Adipocyte (in vitro differentiated cells): Measurements from ENCODE around the gene SPATA16.

Source experiments
- DNase-seq: peaks from one replicate; pipeline ENCODE4 v3.0.0-alpha.2; 2015; ENCODE audit warnings: low read depth
- H3K27me3 ChIP-seq: replicated peaks from 2 replicates; pipeline ENCODE4 v1.7.0; 2013; ENCODE audit warnings: mild to moderate bottlenecking, low read length, moderate library complexity; ENCODE audit not compliant: control insufficient read depth, insufficient read depth
- H3K36me3 ChIP-seq: 2 replicates; pipeline ENCODE4 v1.7.0; 2013; ENCODE audit warnings: low read length, mild to moderate bottlenecking, moderate library complexity; ENCODE audit not compliant: control insufficient read depth, insufficient read depth, severe bottlenecking
- H3K4me1 ChIP-seq: 2 replicates; pipeline ENCODE4 v1.7.0; 2013; ENCODE audit warnings: mild to moderate bottlenecking, low read length, moderate library complexity; ENCODE audit not compliant: control insufficient read depth, insufficient read depth
- H3K4me3 ChIP-seq: 2 replicates; pipeline ENCODE4 v1.7.0; 2013; ENCODE audit warnings: mild to moderate bottlenecking, low read length, moderate library complexity
- H3K9ac ChIP-seq: 2 replicates; pipeline ENCODE4 v1.7.0; 2013; ENCODE audit warnings: mild to moderate bottlenecking, low read length, moderate library complexity
- H3K9me3 ChIP-seq: 2 replicates; pipeline ENCODE4 v1.7.0; 2013; ENCODE audit warnings: mild to moderate bottlenecking, low read length, moderate library complexity; ENCODE audit not compliant: control insufficient read depth

SPATA16 gene

DNA sequence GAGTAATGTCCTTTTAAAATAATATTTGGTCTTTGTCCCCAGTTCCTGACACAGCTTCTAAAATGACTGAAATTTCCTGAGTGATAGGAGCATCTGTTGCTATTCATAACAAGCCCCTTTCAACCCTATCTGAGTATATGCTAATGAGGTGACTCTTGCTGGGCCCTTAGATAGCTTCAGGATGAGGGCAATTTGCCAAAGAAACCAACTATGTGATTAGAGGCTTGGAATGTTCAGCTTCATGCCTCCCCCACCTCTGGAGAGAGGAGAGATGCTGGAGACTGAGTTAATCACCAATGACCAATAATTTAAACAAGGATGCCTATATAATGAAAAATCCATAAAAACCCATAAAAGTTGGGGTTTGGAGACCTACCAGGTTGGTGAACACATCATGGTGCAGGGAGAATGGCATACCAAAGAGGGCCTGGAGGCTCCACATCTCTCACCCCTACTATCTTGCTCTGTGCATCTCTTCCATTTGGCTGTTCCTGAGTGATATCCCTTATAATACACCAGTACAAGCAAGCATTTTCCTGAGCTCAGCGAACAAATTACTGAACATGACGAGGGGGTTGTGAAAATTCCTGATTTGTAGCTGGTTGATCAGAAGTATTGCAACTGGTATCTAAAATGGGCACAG, 201.3 kb downstream of the SPATA16 start:
- DNase-seq: no peak
- Histone ChIP-seq H3K9me3 (no peaks in the 10 kb centered on the region), H3K27me3 (no peaks in the 10 kb centered on the region), H3K9ac (no peak overlapping the region), H3K4me1 (no peaks in the 10 kb centered on the region), H3K36me3 (no peaks in the 10 kb centered on the region), H3K4me3 (no peak overlapping the region)

DNA sequence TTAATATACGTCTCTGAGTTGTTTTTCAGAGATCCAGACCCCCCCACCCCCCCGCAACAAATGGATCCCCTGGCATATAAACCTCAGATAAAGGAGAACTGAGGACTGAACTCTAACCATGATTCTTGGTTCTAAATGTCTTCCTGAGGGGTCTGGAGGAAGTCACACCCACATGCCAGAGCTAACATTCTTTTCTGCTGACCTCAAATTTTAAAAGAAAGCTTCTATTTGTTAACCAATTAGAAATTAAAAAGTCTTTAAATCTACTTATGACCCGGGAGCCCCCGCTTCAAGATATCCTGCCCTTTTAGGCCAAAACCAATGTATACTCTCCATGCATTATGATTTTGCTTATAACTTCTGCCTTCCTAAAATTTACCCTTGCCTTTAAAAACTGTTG, 202.2 kb downstream of the SPATA16 start:
- Histone ChIP-seq H3K4me1 (no peaks in the 10 kb centered on the region), H3K4me3 (no peak overlapping the region), H3K27me3 (no peaks in the 10 kb centered on the region), H3K9me3 (no peaks in the 10 kb centered on the region), H3K9ac (no peak overlapping the region), H3K36me3 (no peaks in the 10 kb centered on the region)
- no peak for DNase-seq

DNA sequence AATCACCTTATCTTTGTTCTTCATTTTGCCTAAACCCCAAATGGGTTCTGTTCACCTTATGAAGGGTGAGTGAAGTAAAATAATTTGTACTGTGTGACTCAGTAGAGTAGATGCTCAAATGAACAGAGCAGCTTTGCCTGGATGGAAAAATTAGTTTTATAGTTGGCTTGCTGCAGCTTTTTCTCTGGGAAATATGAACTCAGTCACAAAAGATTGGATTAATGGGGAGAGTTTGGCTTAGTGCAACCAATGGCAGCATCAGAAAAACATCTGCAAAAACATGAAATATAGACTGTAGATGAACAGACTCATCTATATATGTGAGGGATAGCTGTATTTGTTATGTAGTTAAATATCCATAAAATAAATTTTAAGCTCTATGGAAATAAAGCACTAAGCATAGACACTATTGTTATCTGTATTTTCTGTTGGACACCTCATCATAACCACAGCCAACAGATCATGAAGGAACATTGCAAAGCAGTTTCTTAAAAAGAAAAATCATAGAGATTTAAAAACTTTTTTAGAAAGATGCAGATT, 209.2 kb downstream of the SPATA16 start:
- Histone ChIP-seq H3K4me1 (no peaks in the 10 kb centered on the region), H3K27me3 (no peaks in the 10 kb centered on the region), H3K9me3 (no peaks in the 10 kb centered on the region), H3K36me3 (no peaks in the 10 kb centered on the region), H3K4me3 (no peak overlapping the region), H3K9ac (no peak overlapping the region)
- no peak for DNase-seq

DNA sequence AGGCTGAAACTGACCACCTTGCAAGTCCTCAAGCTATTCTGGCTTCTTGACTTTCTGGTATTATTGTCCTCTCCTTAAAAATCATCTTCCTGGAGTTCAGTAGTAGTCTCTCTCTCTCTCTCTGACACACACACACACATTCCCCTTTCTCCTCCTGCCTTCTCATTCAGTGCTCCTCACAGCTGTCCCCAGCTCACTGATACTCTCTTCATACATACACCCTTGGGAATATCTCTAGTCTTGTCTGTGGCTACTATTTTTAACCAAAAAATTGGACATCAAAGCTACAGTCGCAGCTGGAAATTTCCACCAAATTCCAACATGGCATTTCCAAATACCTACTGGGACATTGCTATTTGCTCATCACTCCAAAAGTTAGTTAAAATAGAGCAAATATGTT, 211.6 kb downstream of the SPATA16 start:
- Histone ChIP-seq H3K27me3 (no peaks in the 10 kb centered on the region), H3K4me1 (no peaks in the 10 kb centered on the region), H3K36me3 (no peaks in the 10 kb centered on the region), H3K9ac (no peak overlapping the region), H3K4me3 (no peak overlapping the region), H3K9me3 (no peaks in the 10 kb centered on the region)
- no peak for DNase-seq

DNA sequence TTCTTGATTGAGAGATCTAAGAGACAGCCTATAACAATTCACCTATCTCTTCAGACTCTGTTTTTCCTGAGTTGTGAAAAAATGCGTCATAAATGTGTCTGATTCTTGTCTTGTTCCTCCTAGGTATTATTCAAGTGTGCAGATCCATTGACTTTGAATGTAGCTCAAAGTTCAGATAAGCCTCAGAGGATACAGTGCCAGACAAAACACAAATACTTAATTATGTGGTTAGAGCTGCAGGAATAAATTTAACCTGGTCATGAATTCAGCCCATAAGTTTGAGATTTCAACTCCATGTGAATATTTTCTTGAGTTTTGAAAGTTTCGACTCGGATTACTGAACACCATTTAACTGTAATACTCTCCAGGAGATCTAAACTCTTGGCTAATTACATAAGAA, 216.5 kb downstream of the SPATA16 start:
- Histone ChIP-seq H3K36me3 (no peaks in the 10 kb centered on the region), H3K9me3 (no peaks in the 10 kb centered on the region), H3K4me3 (no peak overlapping the region), H3K4me1 (no peaks in the 10 kb centered on the region), H3K9ac (no peak overlapping the region), H3K27me3 (no peaks in the 10 kb centered on the region)
- no peak for DNase-seq

DNA sequence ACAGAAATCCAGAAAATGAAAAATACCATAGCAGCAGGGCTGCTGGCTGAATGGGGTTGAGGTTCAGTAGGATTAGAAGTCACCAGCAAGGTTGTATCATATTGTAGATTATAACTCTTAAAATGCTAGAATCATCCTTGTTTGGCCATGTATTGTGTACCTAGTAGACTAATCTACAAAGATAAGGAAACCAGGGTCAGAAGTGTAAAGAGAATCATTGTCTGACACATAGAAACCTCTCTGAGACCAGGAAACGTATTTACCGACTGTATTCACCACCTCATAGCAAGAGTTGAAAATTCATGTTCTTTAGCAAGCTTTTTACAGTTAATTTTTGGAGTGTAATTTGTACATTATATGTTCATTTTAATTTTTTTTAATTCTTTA, 221.7 kb downstream of the SPATA16 start:
- Histone ChIP-seq H3K27me3 (no peaks in the 10 kb centered on the region), H3K9ac (no peak overlapping the region), H3K9me3 (no peaks in the 10 kb centered on the region), H3K4me1 (no peaks in the 10 kb centered on the region), H3K36me3 (no peaks in the 10 kb centered on the region), H3K4me3 (no peak overlapping the region)
- no peak for DNase-seq

DNA sequence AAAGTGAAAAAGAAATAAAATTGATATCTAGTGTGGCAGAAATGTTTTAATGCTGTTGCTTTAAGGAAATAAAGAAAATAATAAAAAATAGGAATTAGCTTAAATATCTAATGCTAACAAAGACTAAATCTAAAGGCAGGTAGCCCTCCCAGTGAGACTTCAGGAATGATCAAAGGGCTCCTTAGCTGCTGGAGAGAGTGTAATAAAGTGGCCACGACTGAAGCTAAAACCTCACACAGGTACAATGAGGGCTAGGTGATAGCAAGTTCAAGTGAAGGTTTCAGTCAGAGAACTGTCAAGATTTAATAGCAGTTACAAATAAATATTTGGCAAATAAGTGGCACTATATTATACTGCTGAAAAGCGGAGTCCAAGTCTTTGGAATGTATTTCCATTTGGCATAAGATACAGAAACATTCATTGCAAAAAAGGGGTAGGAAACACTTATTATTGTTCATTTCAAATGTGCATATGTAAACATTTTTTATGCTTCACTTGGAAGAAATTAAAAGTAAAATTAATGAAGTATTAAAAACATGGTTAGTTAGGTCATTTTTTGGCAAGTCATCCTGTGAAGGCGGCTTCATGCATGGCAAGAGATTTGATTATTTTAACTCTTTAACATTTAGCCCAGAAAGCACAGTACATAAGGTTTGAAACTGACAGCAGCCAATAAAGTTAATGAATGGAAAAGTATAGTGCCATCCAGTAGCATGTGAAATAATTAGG, 222.3 kb downstream of the SPATA16 start:
- H3K27me3 ChIP-seq: no peaks in the 10 kb centered on the region
- H3K4me3 ChIP-seq: no peak overlapping the region
- H3K4me1 ChIP-seq: no peaks in the 10 kb centered on the region
- H3K36me3 ChIP-seq: no peaks in the 10 kb centered on the region
- H3K9ac ChIP-seq: no peak overlapping the region
- DNase-seq: no peak
- no peaks in the 10 kb centered on the region for H3K9me3 ChIP-seq

DNA sequence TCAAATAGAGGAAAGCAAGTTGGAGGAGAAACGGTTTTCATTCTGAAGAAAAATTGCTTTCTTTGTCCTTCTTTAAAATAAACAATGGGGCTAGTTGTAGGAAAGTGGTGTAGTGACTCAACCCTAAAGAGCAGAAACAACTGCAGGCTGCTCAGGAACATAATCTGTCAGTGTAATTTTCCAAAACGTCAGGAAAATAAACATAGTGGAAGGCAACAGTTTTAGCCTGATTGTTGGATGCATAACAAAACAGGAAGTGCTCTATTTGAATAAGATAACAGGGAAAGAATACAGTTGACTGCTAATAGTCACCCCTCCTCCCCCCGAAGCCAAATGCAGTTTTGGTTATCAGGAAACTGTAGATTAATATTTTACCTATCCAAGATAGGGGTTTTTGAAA, 222.9 kb downstream of the SPATA16 start:
- H3K36me3 ChIP-seq: no peaks in the 10 kb centered on the region
- no peaks in the 10 kb centered on the region for H3K9me3 ChIP-seq
- H3K4me1 ChIP-seq: no peaks in the 10 kb centered on the region
- peak; percentile 55 for DNase-seq
- H3K4me3 ChIP-seq: no peak overlapping the region
- no peaks in the 10 kb centered on the region for H3K27me3 ChIP-seq
- H3K9ac ChIP-seq: no peak overlapping the region

DNA sequence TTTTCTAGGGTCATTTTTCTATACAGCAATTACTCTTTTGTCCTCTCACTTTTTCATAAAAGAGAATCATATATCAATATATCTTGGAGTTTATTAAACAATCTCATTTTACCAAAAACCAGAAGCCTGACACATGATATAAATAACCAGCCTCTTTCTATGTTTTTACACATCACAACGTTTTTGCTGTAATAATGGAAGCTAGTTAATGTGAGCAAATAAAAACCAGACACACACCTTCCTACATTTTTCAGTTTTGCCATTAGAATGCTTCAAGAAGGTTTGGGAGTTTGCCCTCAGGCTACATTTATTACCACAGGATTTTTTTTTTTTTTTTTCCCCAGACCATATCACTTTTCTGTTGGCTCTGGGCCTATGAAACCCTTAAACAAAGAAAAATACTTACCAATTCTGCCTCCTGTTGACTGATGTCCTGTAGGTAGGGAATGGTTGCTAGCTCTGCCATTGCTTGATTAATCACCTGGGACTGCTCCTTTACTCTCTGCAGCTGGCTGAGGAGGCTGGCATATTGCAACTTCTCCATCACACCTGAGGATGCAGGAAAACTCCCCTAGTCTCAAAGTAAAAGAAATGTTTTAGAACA, 225.0 kb downstream of the SPATA16 start:
- no peaks in the 10 kb centered on the region for H3K36me3 ChIP-seq
- H3K9ac ChIP-seq: no peak overlapping the region
- no peaks in the 10 kb centered on the region for H3K27me3 ChIP-seq
- DNase-seq: no peak
- H3K4me1 ChIP-seq: no peaks in the 10 kb centered on the region
- no peak overlapping the region for H3K4me3 ChIP-seq
- H3K9me3 ChIP-seq: no peaks in the 10 kb centered on the region

DNA sequence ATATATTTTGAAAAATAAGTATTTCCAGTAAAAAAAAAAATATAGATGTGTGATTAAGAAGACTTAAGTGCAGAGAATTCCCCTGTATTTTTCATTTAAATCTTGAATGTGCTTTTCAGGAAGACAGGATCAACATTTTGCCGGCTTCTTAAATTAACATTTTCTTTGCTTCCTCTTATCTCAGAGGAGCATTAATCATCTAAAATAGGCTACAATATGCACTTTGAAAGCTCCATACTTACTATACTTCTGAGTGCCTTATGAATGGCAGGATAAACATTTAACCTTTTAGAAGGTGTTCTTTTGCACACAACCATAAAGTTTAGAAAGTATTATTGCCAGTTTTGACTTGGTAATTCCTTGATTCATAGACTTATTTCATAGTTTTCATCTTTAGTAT, 226.2 kb downstream of the SPATA16 start:
- Histone ChIP-seq H3K27me3 (no peaks in the 10 kb centered on the region), H3K9me3 (no peaks in the 10 kb centered on the region), H3K36me3 (no peaks in the 10 kb centered on the region), H3K4me1 (no peaks in the 10 kb centered on the region), H3K9ac (no peak overlapping the region), H3K4me3 (no peak overlapping the region)
- DNase-seq: no peak

DNA sequence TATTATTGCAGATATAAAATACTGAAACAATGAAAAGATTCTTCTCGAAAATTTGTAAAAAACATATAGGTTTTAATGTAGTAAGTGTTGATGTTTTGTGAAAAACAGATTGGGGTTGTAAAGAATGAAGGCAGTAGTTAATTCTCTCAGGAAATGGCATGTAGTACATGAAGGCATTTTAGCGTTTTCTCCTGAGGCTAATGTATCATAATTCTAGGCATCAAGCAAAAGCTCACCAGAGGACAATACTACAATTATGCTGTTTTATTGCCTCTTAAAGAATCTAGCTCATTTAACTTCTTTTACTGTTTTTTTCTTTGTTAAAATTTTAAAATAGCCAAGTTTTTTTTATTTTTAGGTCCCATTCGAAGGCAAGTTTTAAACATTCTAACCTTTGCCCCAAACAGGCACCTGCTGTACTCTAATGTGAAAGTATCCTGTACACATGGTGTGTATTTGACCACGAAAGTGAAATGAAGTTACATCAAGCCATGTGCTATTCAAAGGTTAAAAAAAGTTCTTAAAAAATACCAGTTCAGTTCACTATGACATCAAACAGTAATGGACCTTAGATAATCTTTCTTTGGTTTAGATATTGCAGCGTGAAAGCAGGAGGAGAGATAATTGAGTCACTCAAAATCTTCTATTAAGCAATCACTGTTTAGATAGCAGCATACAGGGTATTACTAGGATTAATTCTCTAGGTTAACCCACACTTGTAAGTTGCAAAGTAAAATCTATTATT, 227.0 kb downstream of the SPATA16 start:
- no peaks in the 10 kb centered on the region for H3K27me3 ChIP-seq
- H3K4me3 ChIP-seq: no peak overlapping the region
- no peak overlapping the region for H3K9ac ChIP-seq
- no peak for DNase-seq
- H3K36me3 ChIP-seq: no peaks in the 10 kb centered on the region
- H3K9me3 ChIP-seq: no peaks in the 10 kb centered on the region
- no peaks in the 10 kb centered on the region for H3K4me1 ChIP-seq
